ENCODE results near the gene FHDC1. TPM values are rescaled to one million over a fixed set of nuclear protein-coding genes. Genes with fewer than 3 reads are reported as not detected.

FHDC1 gene
- total RNA-seq, 4 donors from 2014 or later, result 0.29 to 0.52 (median 0.45) TPM

DNA sequence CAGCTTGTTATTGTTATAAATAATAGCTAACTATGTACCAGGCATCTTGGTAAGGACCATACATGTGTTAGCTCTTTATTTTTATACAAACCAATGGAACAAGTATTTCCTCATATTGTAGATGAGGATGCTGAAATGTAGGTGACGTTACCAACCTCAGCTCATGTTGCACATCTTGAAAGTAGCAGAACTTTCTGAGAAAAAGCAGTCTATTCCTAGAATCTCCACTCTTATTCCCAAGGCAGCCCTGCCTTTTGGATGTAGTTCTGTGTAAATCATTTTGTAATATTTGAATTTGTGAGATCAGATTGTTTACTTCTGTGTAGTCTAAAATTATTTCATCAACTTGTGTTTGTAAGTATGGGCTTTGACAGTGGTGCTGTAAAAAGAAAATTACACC lies 5.3 kb downstream of the FHDC1 start:
- Histone ChIP-seq H3K9me3 (no peaks in the 10 kb centered on the region), H3K4me1 (peaks cover 5 to 12% of the 10 kb centered on the region in 2 donors), H3K4me3 (no peak overlapping the region), H3K27me3 (peaks cover 27 to 42% (median 40%) of the 10 kb centered on the region in 3 donors), H3K36me3 (no peaks in the 10 kb centered on the region), H3K27ac (no peak overlapping the region)
- TF ChIP-seq POLR2A (IDR thresholded peaks at IDR 0.05) (no peak), CTCF (IDR thresholded peaks at IDR 0.05 in 4 of 5, conservative IDR thresholded peaks at IDR 0.05 in 1 of 5) (no peak)
- in situ Hi-C loops (cut with MboI; ENCODE audit: low sequenced_read_pairs in 4 of 4), result no loop called here
- ATAC-seq (peak in 1 of 2 donors; percentile 19), DNase-seq (no peak)
- intact Hi-C loops (cut with DNase I; ENCODE audit: low total_unique reads), result no loop called here

DNA sequence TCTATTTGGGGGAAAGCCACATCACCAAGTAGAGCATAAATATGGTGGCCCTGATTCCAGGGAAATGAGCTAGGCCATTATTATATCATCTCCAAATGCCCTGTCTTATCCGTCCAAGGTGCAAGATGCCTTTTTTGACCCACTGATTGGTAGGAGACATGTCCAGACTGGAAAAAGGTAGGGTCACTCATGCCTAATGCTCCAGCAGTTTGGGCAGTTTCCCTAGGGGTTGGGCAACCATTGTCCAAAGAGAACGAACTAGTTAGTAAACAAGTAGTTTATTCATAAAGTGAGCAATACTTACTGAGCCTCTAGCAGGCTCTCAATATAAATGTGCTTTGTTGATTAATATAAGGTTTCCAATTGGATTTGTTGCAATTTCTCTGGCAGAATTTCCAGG lies 6.2 kb downstream of the FHDC1 start:
- peaks cover 20 to 32% (median 31%) of the 10 kb centered on the region in 3 donors for H3K27me3 ChIP-seq
- in situ Hi-C loops (cut with MboI; ENCODE audit: low sequenced_read_pairs in 4 of 4) (no loop called here), intact Hi-C loops (cut with DNase I; ENCODE audit: low total_unique reads) (no loop called here)
- H3K4me3 ChIP-seq, result no peak overlapping the region
- H3K36me3 ChIP-seq, result no peaks in the 10 kb centered on the region
- no peak for ATAC-seq
- H3K9me3 ChIP-seq, result no peaks in the 10 kb centered on the region
- no peak overlapping the region for H3K27ac ChIP-seq
- TF ChIP-seq POLR2A (IDR thresholded peaks at IDR 0.05) (no peak), CTCF (IDR thresholded peaks at IDR 0.05 in 4 of 5, conservative IDR thresholded peaks at IDR 0.05 in 1 of 5) (no peak)
- H3K4me1 ChIP-seq, result peaks cover 3 to 5% of the 10 kb centered on the region in 2 donors
- DNase-seq, result no peak

DNA sequence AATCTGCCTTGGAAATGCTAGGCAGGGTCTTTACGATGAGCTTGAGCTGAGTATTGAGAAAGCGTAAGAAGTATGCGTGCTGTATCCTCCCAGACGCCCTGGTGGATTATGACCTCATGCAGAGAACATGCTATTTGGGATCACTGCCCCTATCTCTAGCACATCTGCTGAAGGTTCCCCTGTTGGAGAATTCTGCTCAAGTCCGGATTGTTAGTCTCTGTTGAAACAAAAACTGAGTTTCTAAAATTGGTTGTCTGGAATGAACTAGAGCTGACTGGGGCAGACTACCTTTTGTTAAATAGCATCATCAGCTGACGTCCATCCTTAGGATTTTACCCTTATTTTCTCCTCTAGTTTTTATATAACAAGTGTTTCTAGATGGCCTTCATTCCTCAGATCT lies 7.5 kb downstream of the FHDC1 start:
- Histone ChIP-seq H3K4me1 (peaks cover 0 to 5% of the 10 kb centered on the region in 2 donors), H3K4me3 (no peak overlapping the region), H3K36me3 (no peaks in the 10 kb centered on the region), H3K9me3 (no peaks in the 10 kb centered on the region), H3K27me3 (peaks cover 9 to 21% (median 20%) of the 10 kb centered on the region in 3 donors), H3K27ac (peak overlapping the region; percentile 45 to 61 (median 60))
- DNase-seq, result peak; percentile 24 to 53
- in situ Hi-C loops (cut with MboI; ENCODE audit: low sequenced_read_pairs in 4 of 4) (no loop called here), intact Hi-C loops (cut with DNase I; ENCODE audit: low total_unique reads) (no loop called here)
- TF ChIP-seq CTCF (IDR thresholded peaks at IDR 0.05 in 4 of 5, conservative IDR thresholded peaks at IDR 0.05 in 1 of 5), result no peak
- TF ChIP-seq POLR2A (IDR thresholded peaks at IDR 0.05), result no peak
- ATAC-seq, result peak; percentile 73 to 82

DNA sequence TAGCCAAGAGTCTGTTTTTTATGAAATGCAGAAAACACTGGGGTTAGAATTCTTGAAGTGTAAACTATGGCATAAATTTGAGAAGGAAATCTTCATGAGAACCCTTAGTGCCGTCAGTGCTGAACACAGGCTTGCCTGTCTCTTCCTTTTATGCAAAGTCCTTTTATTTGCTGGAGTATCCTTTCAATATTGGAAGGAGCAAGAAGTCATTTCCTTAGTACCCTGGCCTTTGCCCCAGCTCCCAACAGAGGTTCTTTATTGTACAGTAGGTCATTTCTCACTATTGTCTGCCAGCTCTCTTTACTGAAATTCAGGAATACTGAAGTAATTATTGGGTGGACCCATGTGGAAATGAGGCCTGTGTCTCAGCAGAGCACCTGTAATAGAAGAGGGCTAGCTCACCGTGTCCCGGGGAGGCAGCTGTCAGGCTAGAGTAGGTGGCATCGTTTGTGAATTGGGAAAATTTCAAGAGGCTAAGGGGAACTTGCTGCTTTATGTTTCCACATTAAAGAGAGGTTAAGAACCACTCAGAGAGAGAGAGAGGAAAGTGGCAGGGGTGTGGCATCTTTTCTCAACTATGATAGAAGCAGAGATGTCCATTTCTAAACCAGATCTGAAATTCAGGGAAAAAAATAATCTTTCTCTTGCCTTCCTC lies 8.7 kb downstream of the FHDC1 start:
- Histone ChIP-seq H3K9me3 (no peaks in the 10 kb centered on the region), H3K27ac (peak overlapping the region in 1 of 4 donors; percentile 41), H3K36me3 (no peaks in the 10 kb centered on the region), H3K27me3 (peaks cover 0 to 10% (median 8%) of the 10 kb centered on the region in 3 donors), H3K4me1 (peaks cover 0 to 5% of the 10 kb centered on the region in 2 donors), H3K4me3 (no peak overlapping the region)
- TF ChIP-seq POLR2A (IDR thresholded peaks at IDR 0.05), result no peak
- no peak for TF ChIP-seq CTCF (IDR thresholded peaks at IDR 0.05 in 4 of 5, conservative IDR thresholded peaks at IDR 0.05 in 1 of 5)
- ATAC-seq, result no peak
- intact Hi-C loops (cut with DNase I; ENCODE audit: low total_unique reads), result no loop called here
- in situ Hi-C loops (cut with MboI; ENCODE audit: low sequenced_read_pairs in 4 of 4), result no loop called here
- no peak for DNase-seq

Data from gastrocnemius medialis (tissue), 4 donors.